Dendritic cell treated with granulocyte-macrophage colony-stimulating factor and Interleukin-4, amounts not matched to agents 40 ng/mL and 50 ng/mL, for 4 days (primary cell): ENCODE results near the gene SLC12A8.

Source experiments
- H3K27ac Mint-ChIP-seq: one replicate; pipeline ENCODE4 v1.8.0; 2022; ENCODE audit warnings: mild to moderate bottlenecking, mixed read lengths
- H3K27me3 Mint-ChIP-seq: one replicate; pipeline ENCODE4 v1.8.0; 2022; ENCODE audit warnings: mild to moderate bottlenecking, mixed read lengths
- H3K36me3 Mint-ChIP-seq: one replicate; pipeline ENCODE4 v1.8.0; 2022; ENCODE audit warnings: low read depth, mixed read lengths
- H3K4me1 Mint-ChIP-seq: one replicate; pipeline ENCODE4 v1.8.0; 2022; ENCODE audit warnings: low read depth, mixed read lengths
- H3K4me3 Mint-ChIP-seq: one replicate; pipeline ENCODE4 v1.8.0; 2022; ENCODE audit warnings: mild to moderate bottlenecking, moderate library complexity, mixed read lengths
- H3K9me3 Mint-ChIP-seq: one replicate; pipeline ENCODE4 v1.8.0; 2022; ENCODE audit warnings: mixed read lengths
- intact Hi-C: fragments of 100-400 bp; cut with micrococcal nuclease; formaldehyde crosslinking; loops from one replicate; pipeline ENCODE4 v1.15.0; 2022

The SLC12A8 gene

GRCh38 chr3:125212509-125213363 lies at the start of gene SLC12A8:
Gene SLC12A8 (minus strand): TSS chr3:125212748. CDS start chr3:125211349, 1,399 bp downstream.
- intact Hi-C loops = no loop called here
- no peaks in the 10 kb centered on the region for H3K9me3 Mint-ChIP-seq
- H3K36me3 Mint-ChIP-seq = no peaks in the 10 kb centered on the region
- H3K27ac Mint-ChIP-seq = no peak within 1 kb of the TSS
- peaks cover 62% of the 10 kb centered on the region for H3K27me3 Mint-ChIP-seq
- peak within 1 kb of the TSS; percentile 10 for H3K4me3 Mint-ChIP-seq
- peaks cover 10% of the 10 kb centered on the region for H3K4me1 Mint-ChIP-seq

GRCh38 chr3:125262161-125262560 lies 49.6 kb upstream of the SLC12A8 start:
- Mint-ChIP-seq H3K27ac (no peak overlapping the region), H3K9me3 (peaks cover 2% of the 10 kb centered on the region), H3K4me3 (no peak overlapping the region)

GRCh38 chr3:125261031-125261430 lies 48.5 kb upstream of the SLC12A8 start:
- peaks cover 9% of the 10 kb centered on the region for H3K9me3 Mint-ChIP-seq
- intact Hi-C loops = no loop called here

More at GRCh38 chr3:125262161-125262560, 49.6 kb upstream of the SLC12A8 start:
- intact Hi-C loops = no loop called here
- Mint-ChIP-seq H3K4me1 (peaks cover 20% of the 10 kb centered on the region), H3K27me3 (peaks cover 4% of the 10 kb centered on the region), H3K36me3 (peaks cover 43% of the 10 kb centered on the region)

GRCh38 chr3:125260158-125260557 lies 47.6 kb upstream of the SLC12A8 start:
- Mint-ChIP-seq H3K9me3 (peaks cover 9% of the 10 kb centered on the region), H3K27me3 (peaks cover 21% of the 10 kb centered on the region), H3K27ac (no peak overlapping the region), H3K36me3 (peaks cover 41% of the 10 kb centered on the region), H3K4me1 (peaks cover 14% of the 10 kb centered on the region), H3K4me3 (no peak overlapping the region)
- intact Hi-C loops = no loop called here

More at GRCh38 chr3:125261031-125261430, 48.5 kb upstream of the SLC12A8 start:
- no peak overlapping the region for H3K4me3 Mint-ChIP-seq
- peaks cover 15% of the 10 kb centered on the region for H3K27me3 Mint-ChIP-seq
- H3K4me1 Mint-ChIP-seq = peaks cover 14% of the 10 kb centered on the region
- no peak overlapping the region for H3K27ac Mint-ChIP-seq
- peaks cover 43% of the 10 kb centered on the region for H3K36me3 Mint-ChIP-seq

- H3K27ac Mint-ChIP-seq = no peak overlapping the region
- peaks cover 44% of the 10 kb centered on the region for H3K36me3 Mint-ChIP-seq
Observed at GRCh38 chr3:125257536-125257935, 45.0 kb upstream of the SLC12A8 start.

GRCh38 chr3:125256675-125257074 lies 44.1 kb upstream of the SLC12A8 start:
- Mint-ChIP-seq H3K4me3 (no peak overlapping the region), H3K4me1 (peaks cover 14% of the 10 kb centered on the region), H3K9me3 (peaks cover 9% of the 10 kb centered on the region), H3K27ac (no peak overlapping the region), H3K36me3 (peaks cover 44% of the 10 kb centered on the region), H3K27me3 (peaks cover 25% of the 10 kb centered on the region)
- intact Hi-C loops = no loop called here

More at GRCh38 chr3:125257536-125257935, 45.0 kb upstream of the SLC12A8 start:
- no peak overlapping the region for H3K4me3 Mint-ChIP-seq
- peaks cover 9% of the 10 kb centered on the region for H3K9me3 Mint-ChIP-seq
- H3K27me3 Mint-ChIP-seq = peaks cover 25% of the 10 kb centered on the region
- peaks cover 14% of the 10 kb centered on the region for H3K4me1 Mint-ChIP-seq
- intact Hi-C loops = no loop called here

GRCh38 chr3:125250973-125251372 lies 38.4 kb upstream of the SLC12A8 start:
- H3K4me3 Mint-ChIP-seq = no peak overlapping the region
- no peaks in the 10 kb centered on the region for H3K4me1 Mint-ChIP-seq
- intact Hi-C loops = no loop called here
- H3K27ac Mint-ChIP-seq = no peak overlapping the region
- peaks cover 32% of the 10 kb centered on the region for H3K36me3 Mint-ChIP-seq
- peaks cover 10% of the 10 kb centered on the region for H3K27me3 Mint-ChIP-seq
- no peaks in the 10 kb centered on the region for H3K9me3 Mint-ChIP-seq

GRCh38 chr3:125246237-125246636 lies 33.7 kb upstream of the SLC12A8 start:
- Mint-ChIP-seq H3K27me3 (no peaks in the 10 kb centered on the region), H3K27ac (no peak overlapping the region), H3K4me3 (no peak overlapping the region), H3K4me1 (peaks cover 2% of the 10 kb centered on the region), H3K9me3 (no peaks in the 10 kb centered on the region), H3K36me3 (peaks cover 46% of the 10 kb centered on the region)
- intact Hi-C loops = no loop called here

GRCh38 chr3:125245521-125245920 lies 33.0 kb upstream of the SLC12A8 start:
- intact Hi-C loops = no loop called here
- Mint-ChIP-seq H3K9me3 (no peaks in the 10 kb centered on the region), H3K27me3 (no peaks in the 10 kb centered on the region), H3K4me3 (no peak overlapping the region), H3K27ac (no peak overlapping the region), H3K36me3 (peaks cover 40% of the 10 kb centered on the region), H3K4me1 (peaks cover 9% of the 10 kb centered on the region)

- intact Hi-C loops = no loop called here
- peaks cover 62% of the 10 kb centered on the region for H3K36me3 Mint-ChIP-seq
- H3K4me3 Mint-ChIP-seq = no peak overlapping the region
- H3K27me3 Mint-ChIP-seq = no peaks in the 10 kb centered on the region
- H3K9me3 Mint-ChIP-seq = no peaks in the 10 kb centered on the region
- peaks cover 22% of the 10 kb centered on the region for H3K4me1 Mint-ChIP-seq
- H3K27ac Mint-ChIP-seq = no peak overlapping the region
Observed at GRCh38 chr3:125240496-125240895, 27.9 kb upstream of the SLC12A8 start.

GRCh38 chr3:125239266-125239665 lies 26.7 kb upstream of the SLC12A8 start:
- Mint-ChIP-seq H3K27me3 (no peaks in the 10 kb centered on the region), H3K4me3 (no peak overlapping the region), H3K9me3 (no peaks in the 10 kb centered on the region), H3K4me1 (peaks cover 22% of the 10 kb centered on the region), H3K27ac (no peak overlapping the region), H3K36me3 (peaks cover 53% of the 10 kb centered on the region)
- intact Hi-C loops = no loop called here

- Mint-ChIP-seq H3K9me3 (no peaks in the 10 kb centered on the region), H3K4me1 (peaks cover 22% of the 10 kb centered on the region), H3K27me3 (no peaks in the 10 kb centered on the region), H3K4me3 (no peak overlapping the region), H3K36me3 (peaks cover 57% of the 10 kb centered on the region), H3K27ac (no peak overlapping the region)
- intact Hi-C loops = no loop called here
Observed at GRCh38 chr3:125238759-125239158, 26.2 kb upstream of the SLC12A8 start.

GRCh38 chr3:125236331-125236903 lies 23.9 kb upstream of the SLC12A8 start:
- Mint-ChIP-seq H3K27me3 (no peaks in the 10 kb centered on the region), H3K4me3 (no peak overlapping the region), H3K9me3 (no peaks in the 10 kb centered on the region), H3K27ac (no peak overlapping the region), H3K4me1 (peaks cover 22% of the 10 kb centered on the region), H3K36me3 (peaks cover 64% of the 10 kb centered on the region)
- intact Hi-C loops = no loop called here

GRCh38 chr3:125234831-125235230 lies 22.3 kb upstream of the SLC12A8 start:
- no peak overlapping the region for H3K27ac Mint-ChIP-seq

More at GRCh38 chr3:125234831-125235230, 22.3 kb upstream of the SLC12A8 start:
- Mint-ChIP-seq H3K27me3 (no peaks in the 10 kb centered on the region), H3K36me3 (peaks cover 68% of the 10 kb centered on the region), H3K9me3 (no peaks in the 10 kb centered on the region), H3K4me3 (no peak overlapping the region), H3K4me1 (peaks cover 11% of the 10 kb centered on the region)
- intact Hi-C loops = no loop called here
